ENCODE data around the gene DLGAP4.
A peak's percentile ranks its signal among the peaks of the same experiment; 100 is the strongest.
"Not testable (repeated sequence)": the region's sequence is repeated elsewhere in the genome, so short reads cannot be mapped to it uniquely, and the experiment has no call there.

Gene DLGAP4

DNA sequence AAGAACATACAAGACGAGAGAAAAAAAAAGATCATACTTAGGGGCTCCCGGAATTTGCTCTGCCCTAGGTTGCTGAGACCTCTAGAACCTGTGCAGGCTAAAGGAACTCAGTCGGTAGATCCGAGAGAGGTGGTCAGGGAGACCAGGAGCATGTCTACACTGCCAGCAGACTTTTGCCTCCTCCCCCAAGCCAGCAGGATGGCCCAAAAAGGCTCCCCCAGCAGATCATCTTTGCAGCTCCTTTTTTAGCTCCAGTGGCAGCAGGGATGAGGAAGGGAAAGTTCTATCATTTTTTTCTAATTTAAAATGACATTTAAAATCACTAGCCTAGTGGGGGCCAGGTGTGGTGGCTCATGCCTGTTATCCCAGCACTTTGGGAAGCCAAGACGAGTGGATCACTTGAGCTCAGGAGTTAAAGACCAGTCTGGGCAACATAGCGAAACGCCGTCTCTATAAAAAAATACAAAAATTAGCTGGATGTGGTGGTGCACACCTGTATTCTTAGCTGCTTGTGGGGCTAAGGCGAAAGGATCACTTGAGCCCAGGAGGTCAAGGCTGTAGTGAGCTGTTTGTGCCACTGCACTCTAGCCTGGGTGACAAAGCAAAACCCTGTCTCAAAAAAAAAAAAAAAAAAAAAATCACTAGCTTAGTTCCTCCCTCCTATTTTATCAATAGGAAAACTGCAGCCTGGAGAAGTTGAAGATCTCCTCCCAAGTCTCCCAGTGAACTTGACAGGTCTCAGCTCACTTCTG lies 165.9 kb downstream of the DLGAP4 start:
- no peak for DNase-seq (ENCODE audit: extremely low spot score)
- POLR2A ChIA-PET = interaction anchor here (0.6 to 0.8 kb wide), 3 partner anchors 12 to 734 kb away, joined by 3 to 6 read pairs (median 4); no protein-coding TSS in a partner anchor
- TF ChIP-seq, protein P1, sequence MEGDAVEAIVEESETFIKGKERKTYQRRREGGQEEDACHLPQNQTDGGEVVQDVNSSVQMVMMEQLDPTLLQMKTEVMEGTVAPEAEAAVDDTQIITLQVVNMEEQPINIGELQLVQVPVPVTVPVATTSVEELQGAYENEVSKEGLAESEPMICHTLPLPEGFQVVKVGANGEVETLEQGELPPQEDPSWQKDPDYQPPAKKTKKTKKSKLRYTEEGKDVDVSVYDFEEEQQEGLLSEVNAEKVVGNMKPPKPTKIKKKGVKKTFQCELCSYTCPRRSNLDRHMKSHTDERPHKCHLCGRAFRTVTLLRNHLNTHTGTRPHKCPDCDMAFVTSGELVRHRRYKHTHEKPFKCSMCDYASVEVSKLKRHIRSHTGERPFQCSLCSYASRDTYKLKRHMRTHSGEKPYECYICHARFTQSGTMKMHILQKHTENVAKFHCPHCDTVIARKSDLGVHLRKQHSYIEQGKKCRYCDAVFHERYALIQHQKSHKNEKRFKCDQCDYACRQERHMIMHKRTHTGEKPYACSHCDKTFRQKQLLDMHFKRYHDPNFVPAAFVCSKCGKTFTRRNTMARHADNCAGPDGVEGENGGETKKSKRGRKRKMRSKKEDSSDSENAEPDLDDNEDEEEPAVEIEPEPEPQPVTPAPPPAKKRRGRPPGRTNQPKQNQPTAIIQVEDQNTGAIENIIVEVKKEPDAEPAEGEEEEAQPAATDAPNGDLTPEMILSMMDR (IDR thresholded peaks at IDR 0.05; ENCODE audit: control extremely low read depth, extremely low read depth, low read depth, missing control alignments) = no peak
- CTCF ChIA-PET = interaction anchor here (1.1 to 1.6 kb wide), 4 partner anchors 9 to 22 kb away, joined by 3 to 4 read pairs (median 4); no protein-coding TSS in a partner anchor

DNA sequence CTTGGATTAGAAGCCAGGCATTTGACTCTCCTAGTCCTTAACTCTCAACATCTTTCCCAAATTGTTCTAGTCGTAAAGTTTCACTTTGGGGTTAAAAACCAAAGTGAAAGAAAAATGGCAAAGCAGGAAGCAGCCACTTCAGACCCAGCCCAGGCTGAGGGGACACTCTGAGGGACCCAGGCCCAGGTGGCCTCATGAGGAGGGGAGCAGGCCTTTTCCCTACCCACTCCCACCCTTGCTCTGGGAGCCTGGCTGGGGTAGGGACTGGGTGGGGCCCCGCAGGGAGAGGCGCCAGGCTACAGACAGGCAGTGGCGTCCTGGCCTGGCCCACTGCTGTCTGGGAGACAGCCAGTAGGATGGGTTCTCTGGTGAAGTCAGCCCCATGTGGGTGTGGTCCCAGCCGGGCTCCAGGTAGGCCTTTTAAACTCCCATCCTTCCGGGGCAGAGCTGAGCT lies 166.5 kb downstream of the DLGAP4 start:
- ChIA-PET POLR2A (interaction anchor here (0.8 kb wide), 1 partner anchor 11 kb away, joined by 4 read pairs; no protein-coding TSS in a partner anchor), CTCF (interaction anchor here (1.0 to 2.1 kb wide), 6 partner anchors 9 to 22 kb away, joined by 3 to 6 read pairs (median 4); no protein-coding TSS in a partner anchor)
- DNase-seq (ENCODE audit: extremely low spot score) = peak; percentile 57
- TF ChIP-seq, protein P1 (IDR thresholded peaks at IDR 0.05; ENCODE audit: control extremely low read depth, extremely low read depth, low read depth, missing control alignments) = no peak

DNA sequence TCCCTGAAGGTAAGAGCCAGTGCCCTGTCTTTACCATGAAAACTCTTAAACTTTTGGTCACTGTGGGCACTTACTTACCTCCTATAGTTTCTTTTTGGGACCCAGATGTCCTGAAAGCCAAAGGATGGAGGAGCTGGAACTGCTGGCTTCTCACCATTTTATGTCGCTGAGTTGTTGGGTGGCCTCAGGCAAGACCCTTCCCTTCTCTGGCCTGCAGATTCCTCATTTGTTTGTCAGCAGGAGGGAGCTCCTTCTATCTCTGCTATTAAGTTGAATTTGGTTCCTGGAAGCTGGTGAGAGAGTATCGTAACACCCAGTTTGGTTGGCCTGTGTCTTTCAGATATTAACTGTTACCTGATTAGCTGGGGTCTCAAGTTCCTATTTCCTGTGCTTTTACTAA lies 167.0 kb downstream of the DLGAP4 start:
- CTCF ChIA-PET = interaction anchor here (1.0 to 2.1 kb wide), 6 partner anchors 8 to 21 kb away, joined by 3 to 6 read pairs (median 4); no protein-coding TSS in a partner anchor
- no peak for DNase-seq (ENCODE audit: extremely low spot score)

DNA sequence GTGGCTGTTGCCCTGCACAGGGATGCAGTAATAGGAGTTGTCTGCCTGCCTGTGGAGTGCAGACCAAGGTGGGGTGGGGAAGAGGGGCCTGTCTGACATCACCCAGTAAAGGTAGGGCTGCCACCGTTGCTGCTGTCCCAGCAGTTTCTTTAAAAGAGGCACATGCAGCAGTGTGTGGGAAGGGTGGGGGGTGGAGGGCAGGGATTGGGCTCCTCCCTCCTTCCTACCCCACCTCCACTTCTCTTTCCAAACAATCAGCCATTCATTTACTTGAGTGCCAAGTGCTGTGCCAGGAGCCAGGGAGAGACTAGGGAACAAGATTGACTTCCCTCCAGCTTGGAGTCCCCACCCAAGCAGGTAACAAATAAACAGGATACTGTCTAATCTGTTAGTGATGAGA lies 168.4 kb downstream of the DLGAP4 start:
- ChIA-PET CTCF (interaction anchor here (1.3 to 2.1 kb wide), 3 partner anchors 10 to 17 kb away, joined by 5 to 6 read pairs (median 6); no protein-coding TSS in a partner anchor), POLR2A (interaction anchor here (0.5 kb wide), 1 partner anchor 22 kb away, joined by 5 read pairs; no protein-coding TSS in a partner anchor)
- no peak for DNase-seq (ENCODE audit: extremely low spot score)
- TF ChIP-seq, protein P1 (IDR thresholded peaks at IDR 0.05; ENCODE audit: control extremely low read depth, extremely low read depth, low read depth, missing control alignments) = no peak

More for the DNA sequence above, 167.0 kb downstream of the DLGAP4 start:
- TF ChIP-seq, protein P1 (IDR thresholded peaks at IDR 0.05; ENCODE audit: control extremely low read depth, extremely low read depth, low read depth, missing control alignments) = no peak
- POLR2A ChIA-PET = no interaction called here

DNA sequence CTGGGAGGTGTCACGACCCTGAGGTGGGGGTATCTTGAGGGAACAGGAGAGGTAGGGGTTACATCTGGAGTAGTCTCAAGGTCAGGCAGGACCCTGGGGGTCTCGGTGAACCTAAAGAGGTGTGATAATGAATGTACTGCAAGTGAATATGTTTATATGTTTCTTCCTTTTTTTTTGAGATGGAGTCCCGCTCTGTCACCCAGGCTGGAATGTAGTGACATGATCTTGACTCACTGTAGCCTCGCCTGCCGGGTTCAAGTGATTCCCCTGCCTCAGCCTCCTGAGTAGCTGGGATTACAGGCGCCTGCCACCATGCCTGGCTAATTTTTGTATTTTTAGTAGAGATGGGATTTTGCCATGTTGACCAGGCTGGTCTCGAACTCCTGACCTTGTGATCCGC lies 168.9 kb downstream of the DLGAP4 start:
- CTCF ChIA-PET; POLR2A ChIA-PET; DNase-seq (ENCODE audit: extremely low spot score): not testable (repeated sequence)

DNA sequence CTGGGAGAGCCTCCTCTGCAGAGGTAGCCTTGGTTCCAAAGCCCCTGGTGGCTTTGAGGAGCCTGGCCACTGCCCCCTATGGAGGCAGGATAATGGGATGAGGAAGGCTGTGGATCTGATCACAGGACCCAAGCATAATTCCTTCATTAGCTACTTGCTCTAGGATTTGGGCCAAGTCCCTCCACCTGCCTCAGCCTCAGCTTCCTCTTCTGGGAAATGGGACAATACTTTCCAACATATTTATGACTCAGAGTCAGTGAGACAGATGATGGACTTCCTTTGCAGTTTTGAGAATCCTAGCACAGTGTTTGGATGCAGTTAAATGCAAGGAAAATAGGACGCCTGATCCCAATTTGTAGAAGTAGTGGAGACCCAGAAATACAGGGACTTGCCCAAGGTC lies 171.3 kb downstream of the DLGAP4 start:
- CTCF ChIA-PET = no interaction called here
- POLR2A ChIA-PET = no interaction called here
- DNase-seq (ENCODE audit: extremely low spot score) = no peak
- TF ChIP-seq, protein P1 (IDR thresholded peaks at IDR 0.05; ENCODE audit: control extremely low read depth, extremely low read depth, low read depth, missing control alignments) = no peak
